Left lobe of liver (tissue), 2 donors: ENCODE measurements around the gene GLIS2. TPM values are rescaled to one million over a fixed set of nuclear protein-coding genes. Genes with fewer than 3 reads are reported as not detected.

Experiments used
- ATAC-seq: fragments of 200-7000 bp; cut with Tn5 transposase; one replicate; pipeline ENCODE4 v1.9.1; 2020; ENCODE audit warnings: mild to moderate bottlenecking, moderate library complexity
- DNase-seq: peaks from one replicate; pipeline ENCODE4 v3.0.0-alpha.2; 2020; ENCODE audit warnings: low spot score
- total RNA-seq: library from RNA; stranded (reverse); gene quantifications from one replicate; pipeline ENCODE4 v1.2.1, GENCODE V29; 2021
- donor health status: DM: no; HTN: no; CAD: no; lungs with moderate emphysema.
- donor health status: DM: no; HTN: yes; CAD: no.

Gene GLIS2
- total RNA-seq, 1 donor from 2014 or later, result 1.6 TPM

- ATAC-seq (no peak), DNase-seq (no peak)
These were observed 33.5 kb downstream of the GLIS2 start for GRCh38 chr16:4349332-4349731.

DNA sequence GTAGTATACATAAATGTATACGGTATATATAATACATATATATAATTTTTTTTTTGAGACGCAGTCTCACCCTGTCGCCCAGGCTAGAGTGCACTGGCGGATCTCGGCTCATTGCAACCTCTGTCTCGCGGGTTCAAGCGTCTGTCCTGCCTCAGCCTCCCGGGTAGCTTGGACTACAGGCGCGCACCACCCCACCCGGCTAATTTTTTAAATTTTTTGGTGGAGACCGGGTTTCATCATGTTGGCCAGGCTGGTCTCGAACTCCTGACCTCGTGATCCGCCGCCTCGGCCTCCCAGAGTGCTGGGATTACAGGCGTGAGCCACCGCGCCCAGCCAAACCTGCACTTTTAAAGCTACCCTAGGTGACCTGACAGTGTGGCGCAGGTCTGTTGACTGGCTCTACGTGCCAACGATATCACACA lies 34.5 kb downstream of the GLIS2 start:
- ATAC-seq, result no peak
- DNase-seq, result peak; percentile 76

GRCh38 chr16:4350787-4351659 lies 35.2 kb downstream of the GLIS2 start, which contains the start of gene PAM16:
TSS of gene PAM16 (minus strand) at chr16:4351321. CDS start at chr16:4351234, 87 bp downstream.
- peak; percentile 81 for ATAC-seq
- peak; percentile 98 for DNase-seq

DNA sequence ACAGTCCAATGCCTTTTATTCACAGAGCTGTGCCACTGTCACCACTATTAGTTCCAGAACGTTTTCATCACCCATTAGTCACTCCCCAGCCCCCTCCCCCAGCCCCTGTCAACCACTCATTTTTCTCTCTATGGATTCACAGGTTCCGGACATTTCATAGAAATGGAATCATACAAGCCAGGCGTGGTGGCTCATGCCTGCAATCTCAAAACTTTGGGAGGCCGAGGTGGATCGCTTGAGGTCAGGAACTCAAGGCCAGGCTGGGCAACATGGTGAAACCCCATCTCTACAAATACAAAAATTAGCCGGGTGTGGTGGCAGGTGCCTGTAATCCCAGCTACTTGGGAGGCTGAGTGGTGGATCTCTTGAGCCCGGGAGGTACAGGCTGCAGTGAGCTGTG lies 36.0 kb downstream of the GLIS2 start:
- DNase-seq (no peak), ATAC-seq (no peak)

DNA sequence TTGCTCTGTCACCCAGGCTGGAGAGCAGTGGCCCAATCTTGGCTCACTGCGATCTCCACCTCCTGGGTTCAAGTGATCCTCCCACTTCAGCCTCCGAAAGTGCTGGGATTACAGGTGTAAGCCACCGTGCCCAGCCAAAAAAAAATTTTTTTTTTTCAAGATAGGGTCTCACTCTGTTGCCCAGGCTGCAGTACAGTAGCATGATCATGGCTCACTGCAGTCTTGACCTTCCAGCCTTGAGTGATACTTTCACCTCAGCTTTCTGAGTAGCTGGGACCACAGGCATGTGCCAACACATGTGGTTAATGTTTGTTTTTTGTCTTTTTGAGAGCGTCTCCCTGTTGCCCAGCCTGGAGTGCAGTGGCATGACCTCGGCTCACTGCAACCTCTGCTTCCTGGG lies 37.0 kb downstream of the GLIS2 start:
- no peak for DNase-seq
- no peak for ATAC-seq

DNA sequence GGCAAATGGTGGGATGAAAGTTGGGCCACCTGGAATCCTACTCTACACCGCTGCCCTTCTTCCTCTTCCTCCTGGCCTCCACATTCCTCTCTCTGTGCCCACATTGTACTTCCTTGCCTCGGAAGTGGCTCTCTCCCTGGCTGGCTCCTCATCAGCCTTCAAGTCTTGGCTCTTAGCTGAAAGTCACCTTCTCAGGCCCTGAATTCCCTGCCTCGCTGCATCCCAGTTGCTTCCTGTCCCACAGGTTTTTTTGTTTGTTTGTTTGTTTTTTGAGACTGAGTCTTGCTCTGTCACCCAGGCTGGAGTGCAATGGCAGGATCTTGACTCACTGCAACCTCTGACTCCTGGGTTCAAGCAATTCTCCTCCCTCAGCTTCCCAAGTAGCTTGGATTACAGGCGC lies 37.8 kb downstream of the GLIS2 start:
- no peak for ATAC-seq
- DNase-seq, result no peak

- DNase-seq, result no peak
- ATAC-seq, result no peak
These were observed 38.9 kb downstream of the GLIS2 start for GRCh38 chr16:4354512-4355409.

DNA sequence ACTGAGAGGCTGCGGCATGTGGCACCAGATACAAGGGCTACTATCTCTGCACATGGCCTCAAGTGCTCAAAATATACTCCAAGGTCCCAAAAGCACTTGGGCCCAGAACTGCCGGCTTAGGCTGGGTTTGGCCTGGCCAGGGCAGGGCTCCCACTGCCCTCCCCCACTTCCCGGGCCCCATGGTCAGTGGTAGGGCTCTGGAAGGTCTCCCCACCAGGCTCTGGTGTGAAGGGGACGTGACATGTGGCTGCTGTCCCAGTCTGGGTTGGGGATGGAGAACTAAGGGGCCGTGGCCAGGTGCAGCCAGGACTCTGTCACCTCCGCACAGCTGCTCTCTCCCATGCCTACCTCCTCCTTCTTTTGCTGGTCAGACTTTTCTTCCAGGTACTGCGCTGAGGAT lies 41.0 kb downstream of the GLIS2 start:
- DNase-seq, result no peak
- no peak for ATAC-seq

GRCh38 chr16:4358236-4358635 lies 42.4 kb downstream of the GLIS2 start:
- DNase-seq (no peak), ATAC-seq (no peak)

DNA sequence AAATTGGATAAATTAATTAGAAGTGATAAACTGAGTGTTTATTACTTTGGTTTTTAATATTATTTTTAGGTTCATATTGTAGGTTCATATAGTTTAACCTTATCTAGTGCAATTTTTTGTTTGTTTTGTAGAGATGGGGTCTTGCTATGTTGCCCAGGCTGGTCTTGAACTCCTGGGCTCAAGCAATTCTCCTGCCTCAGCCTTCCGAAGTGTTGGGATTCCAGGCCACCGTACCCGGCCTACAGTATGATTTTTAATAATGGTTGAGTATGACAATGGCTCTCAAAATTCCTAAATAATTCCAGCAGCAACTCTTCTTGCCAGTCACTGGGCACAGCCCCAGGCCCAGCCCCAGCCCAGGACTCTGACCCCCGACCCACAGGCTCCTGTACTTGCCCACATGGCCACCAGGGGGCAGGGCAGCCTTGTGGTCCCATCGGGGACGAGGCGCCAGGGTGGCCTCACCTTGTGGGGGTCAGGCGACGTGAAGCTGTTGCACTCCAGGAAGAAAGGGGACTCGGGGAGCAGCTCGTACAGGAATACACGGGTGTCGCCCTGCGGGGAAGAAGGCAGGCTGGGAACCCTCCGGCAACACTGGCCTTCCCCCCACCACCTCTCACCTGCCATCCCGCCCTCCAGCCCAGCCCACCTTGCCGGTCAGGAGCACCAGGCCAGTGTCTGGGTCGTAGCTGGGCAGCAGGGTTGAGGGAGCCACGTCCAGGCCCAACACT lies 43.1 kb downstream of the GLIS2 start:
- DNase-seq (no peak), ATAC-seq (peak; percentile 84)

GRCh38 chr16:4359914-4360313 lies 44.0 kb downstream of the GLIS2 start:
- DNase-seq, result no peak
- ATAC-seq, result no peak

- peak; percentile 25 for ATAC-seq
- DNase-seq, result no peak
These were observed 44.7 kb downstream of the GLIS2 start for GRCh38 chr16:4360538-4361021.

GRCh38 chr16:4361033-4361943 lies 45.4 kb downstream of the GLIS2 start:
- DNase-seq (no peak), ATAC-seq (no peak)

- ATAC-seq (no peak), DNase-seq (no peak)
These were observed 46.1 kb downstream of the GLIS2 start for GRCh38 chr16:4361944-4362311.

GRCh38 chr16:4362476-4363135 lies 46.7 kb downstream of the GLIS2 start:
- DNase-seq, result no peak
- ATAC-seq, result no peak

- DNase-seq (no peak), ATAC-seq (no peak)
These were observed 48.5 kb downstream of the GLIS2 start for GRCh38 chr16:4364196-4365013.

DNA sequence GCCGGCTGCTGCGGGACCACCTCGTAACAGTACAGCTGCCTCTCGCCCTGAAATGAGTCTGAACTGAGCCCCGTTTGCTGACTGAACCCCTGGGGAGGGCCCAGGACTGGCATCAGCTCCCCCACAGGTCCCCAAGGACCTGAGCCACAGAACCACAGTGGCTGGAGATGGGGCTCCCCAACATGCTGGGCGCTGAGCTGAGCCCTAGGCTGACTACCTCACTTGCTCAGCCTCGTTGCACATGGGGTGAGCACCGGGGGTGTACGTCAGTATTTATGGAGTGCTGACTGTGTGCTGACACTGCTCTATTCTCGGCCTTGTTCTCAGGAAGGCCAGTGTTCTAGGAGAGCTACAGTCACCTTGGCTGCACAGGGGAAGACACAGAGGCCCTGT lies 49.1 kb downstream of the GLIS2 start:
- no peak for ATAC-seq
- DNase-seq, result no peak

- ATAC-seq (no peak), DNase-seq (no peak)
These were observed 49.7 kb downstream of the GLIS2 start for GRCh38 chr16:4365615-4366014.

- DNase-seq (no peak), ATAC-seq (no peak)
These were observed 50.1 kb downstream of the GLIS2 start for GRCh38 chr16:4366016-4366415.
